ENCODE results near the gene CGNL1.

Gene CGNL1

GRCh38 chr15:57503911-57504598 is 127.8 kb downstream of the CGNL1 start:
- DNase-seq = no peak

GRCh38 chr15:57504599-57504940 is 128.3 kb downstream of the CGNL1 start:
- no peak for DNase-seq

GRCh38 chr15:57505056-57505715 is 128.9 kb downstream of the CGNL1 start:
- DNase-seq = no peak

- no peak for DNase-seq
These were observed 129.7 kb downstream of the CGNL1 start for GRCh38 chr15:57505949-57506391.

- no peak for DNase-seq
These were observed 130.1 kb downstream of the CGNL1 start for GRCh38 chr15:57506422-57506821.

- no peak for DNase-seq
These were observed 130.8 kb downstream of the CGNL1 start for GRCh38 chr15:57507111-57507510.

GRCh38 chr15:57509126-57509525 is 132.8 kb downstream of the CGNL1 start:
- DNase-seq = no peak

- DNase-seq = no peak
These were observed 133.7 kb downstream of the CGNL1 start for GRCh38 chr15:57509965-57510364.

GRCh38 chr15:57510647-57511046 is 134.3 kb downstream of the CGNL1 start:
- no peak for DNase-seq

GRCh38 chr15:57516327-57517029 is 140.2 kb downstream of the CGNL1 start:
- DNase-seq = no peak

- no peak for DNase-seq
These were observed 140.8 kb downstream of the CGNL1 start for GRCh38 chr15:57517030-57517671.

GRCh38 chr15:57518779-57519405 is 142.6 kb downstream of the CGNL1 start:
- no peak for DNase-seq

- no peak for DNase-seq
These were observed 143.5 kb downstream of the CGNL1 start for GRCh38 chr15:57519806-57520205.

GRCh38 chr15:57521503-57521902 is 145.2 kb downstream of the CGNL1 start:
- DNase-seq = no peak

GRCh38 chr15:57522148-57522547 is 145.8 kb downstream of the CGNL1 start:
- DNase-seq = no peak

- no peak for DNase-seq
These were observed 149.3 kb downstream of the CGNL1 start for GRCh38 chr15:57525581-57525980.

GRCh38 chr15:57526076-57526475 is 149.8 kb downstream of the CGNL1 start:
- no peak for DNase-seq

GRCh38 chr15:57526615-57527014 is 150.3 kb downstream of the CGNL1 start:
- no peak for DNase-seq

GRCh38 chr15:57527382-57528091 is 151.2 kb downstream of the CGNL1 start:
- DNase-seq = no peak

- DNase-seq = no peak
These were observed 152.7 kb downstream of the CGNL1 start for GRCh38 chr15:57528940-57529565.

GRCh38 chr15:57529748-57530147 is 153.4 kb downstream of the CGNL1 start:
- DNase-seq = no peak

Data from stimulated activated CD4-positive, alpha-beta T cell treated with anti-CD3 and anti-CD28 coated beads, Interleukin-2, amount 100 ng/mL, for 48 hours (primary cell).